ENCODE data around the gene SFXN5. TPM values are rescaled to one million over a fixed set of nuclear protein-coding genes. Genes with fewer than 3 reads are reported as not detected.

SFXN5 gene
- total and polyA plus RNA-seq, 2 donors (not counting 3 experiments of a cell fraction or from before 2014, with no cell fraction given), result 18.7 to 28.6 TPM

GRCh38 chr2:72895154-72895553 is 176.4 kb downstream of the SFXN5 start:
- H4K20me1 ChIP-seq (replicated peaks; ENCODE audit: control insufficient read depth, extremely low read depth, insufficient read depth, low read length), result no peaks in the 10 kb centered on the region
- ChIA-PET POLR2A (no interaction called here), CTCF (interaction anchor here (0.8 to 10.7 kb wide), 10 partner anchors 8 to 318 kb away, joined by 3 to 261 read pairs (median 24); partner anchors contain the start of genes SMYD5 and SPR)
- no peaks in the 10 kb centered on the region for H3K79me2 ChIP-seq (ENCODE audit: control insufficient read depth, insufficient read depth, low read length)
- no peak overlapping the region for H3K9ac ChIP-seq (replicated peaks; ENCODE audit: extremely low read depth, insufficient read depth, low read length)
- peaks cover 0 to 9% of the 10 kb centered on the region in 2 experiments for H3K36me3 ChIP-seq (ENCODE audit: control insufficient read depth in 2 of 2, extremely low read depth in 1 of 2, insufficient read depth in 2 of 2, low read length in 2 of 2)
- H3K4me1 ChIP-seq (ENCODE audit: control insufficient read depth, extremely low read depth, insufficient read depth, low read length), result peaks cover 14% of the 10 kb centered on the region
- no peaks in the 10 kb centered on the region for H3K9me3 ChIP-seq (replicated peaks; ENCODE audit: control insufficient read depth, insufficient read depth, low read length)
- H3K27ac ChIP-seq (ENCODE audit: insufficient read depth, low read depth, low read length), result no peak overlapping the region
- H3K9me1 ChIP-seq (replicated peaks; ENCODE audit: control insufficient read depth, extremely low read depth, insufficient read depth, low read length), result no peaks in the 10 kb centered on the region
- peaks cover 4% of the 10 kb centered on the region in 2 experiments for H3K27me3 ChIP-seq (ENCODE audit: control insufficient read depth in 2 of 2, insufficient read depth in 2 of 2, low read length in 2 of 2)
- dilution Hi-C loops (cut with MboI; ENCODE audit: extremely low pct_ligation_motif_present, low sequenced_read_pairs), result no loop called here
- DNase-seq (ENCODE audit: low read depth, low spot score) (no peak), FAIRE-seq (no peak)
- no peak overlapping the region for H3K4me3 ChIP-seq (replicated peaks in 1 of 3; ENCODE audit: insufficient read depth in 1 of 3, low read depth in 1 of 3, low read length in 3 of 3)
- intact Hi-C loops (cut with micrococcal nuclease), result no loop called here
- H3K4me2 ChIP-seq (ENCODE audit: insufficient read depth, low read length), result no peak overlapping the region
- no TSS peak for BruUV-seq (replicated peaks)
- H2AFZ ChIP-seq (ENCODE audit: low read depth, low read length), result peak overlapping the region; percentile 55
- TF ChIP-seq JUN (IDR thresholded peaks at IDR 0.05; ENCODE audit: borderline replicate concordance, insufficient read depth, insufficient read length, low read depth) (no peak), FOS (IDR thresholded peaks at IDR 0.05; ENCODE audit: borderline replicate concordance, insufficient read depth, low read length) (no peak), POLR2A (IDR thresholded peaks at IDR 0.05; ENCODE audit: low read depth, low read length) (no peak)

- FAIRE-seq, result no peak
- no peak overlapping the region for H3K4me2 ChIP-seq (ENCODE audit: insufficient read depth, low read length)
- intact Hi-C loops (cut with micrococcal nuclease) (no loop called here), dilution Hi-C loops (cut with MboI; ENCODE audit: extremely low pct_ligation_motif_present, low sequenced_read_pairs) (no loop called here)
- H3K36me3 ChIP-seq (ENCODE audit: control insufficient read depth in 2 of 2, extremely low read depth in 1 of 2, insufficient read depth in 2 of 2, low read length in 2 of 2), result peaks cover 0 to 9% of the 10 kb centered on the region in 2 experiments
- no peak overlapping the region for H3K27ac ChIP-seq (ENCODE audit: insufficient read depth, low read depth, low read length)
- POLR2A ChIA-PET, result no interaction called here
- H3K9ac ChIP-seq (replicated peaks; ENCODE audit: extremely low read depth, insufficient read depth, low read length), result no peak overlapping the region
- TF ChIP-seq POLR2A (IDR thresholded peaks at IDR 0.05; ENCODE audit: low read depth, low read length) (no peak), POLR2AphosphoS5 (IDR thresholded peaks at IDR 0.05; ENCODE audit: insufficient read depth, low read depth, low read length) (no peak), MAX (IDR thresholded peaks at IDR 0.05; ENCODE audit: insufficient read depth, insufficient read length) (no peak)
- H3K9me3 ChIP-seq (replicated peaks; ENCODE audit: control insufficient read depth, insufficient read depth, low read length), result no peaks in the 10 kb centered on the region
- no peak overlapping the region for H2AFZ ChIP-seq (ENCODE audit: low read depth, low read length)
- CTCF ChIA-PET, result interaction anchor here (0.8 to 10.7 kb wide), 21 partner anchors 8 to 320 kb away, joined by 3 to 261 read pairs (median 9); partner anchors contain the start of genes EMX1, SFXN5 and SMYD5
- peaks cover 14% of the 10 kb centered on the region for H3K4me1 ChIP-seq (ENCODE audit: control insufficient read depth, extremely low read depth, insufficient read depth, low read length)
- no peaks in the 10 kb centered on the region for H3K9me1 ChIP-seq (replicated peaks; ENCODE audit: control insufficient read depth, extremely low read depth, insufficient read depth, low read length)
- H3K4me3 ChIP-seq (replicated peaks in 1 of 3; ENCODE audit: insufficient read depth in 1 of 3, low read depth in 1 of 3, low read length in 3 of 3), result no peak overlapping the region
- no peaks in the 10 kb centered on the region for H4K20me1 ChIP-seq (replicated peaks; ENCODE audit: control insufficient read depth, extremely low read depth, insufficient read depth, low read length)
- DNase-seq (ENCODE audit: low read depth, low spot score), result no peak
- H3K27me3 ChIP-seq (ENCODE audit: control insufficient read depth in 2 of 2, insufficient read depth in 2 of 2, low read length in 2 of 2), result peaks cover 3 to 4% of the 10 kb centered on the region in 2 experiments
- BruUV-seq (replicated peaks), result no TSS peak
- no peaks in the 10 kb centered on the region for H3K79me2 ChIP-seq (ENCODE audit: control insufficient read depth, insufficient read depth, low read length)
Measured at GRCh38 chr2:72894514-72894913, 177.0 kb downstream of the SFXN5 start.
